ENCODE data around the gene FGF12. TPM values are rescaled to one million over a fixed set of nuclear protein-coding genes. Genes with fewer than 3 reads are reported as not detected.

The FGF12 gene
- total and polyA plus RNA-seq, 4 donors = 34.1 to 113 (median 78.0) TPM

DNA sequence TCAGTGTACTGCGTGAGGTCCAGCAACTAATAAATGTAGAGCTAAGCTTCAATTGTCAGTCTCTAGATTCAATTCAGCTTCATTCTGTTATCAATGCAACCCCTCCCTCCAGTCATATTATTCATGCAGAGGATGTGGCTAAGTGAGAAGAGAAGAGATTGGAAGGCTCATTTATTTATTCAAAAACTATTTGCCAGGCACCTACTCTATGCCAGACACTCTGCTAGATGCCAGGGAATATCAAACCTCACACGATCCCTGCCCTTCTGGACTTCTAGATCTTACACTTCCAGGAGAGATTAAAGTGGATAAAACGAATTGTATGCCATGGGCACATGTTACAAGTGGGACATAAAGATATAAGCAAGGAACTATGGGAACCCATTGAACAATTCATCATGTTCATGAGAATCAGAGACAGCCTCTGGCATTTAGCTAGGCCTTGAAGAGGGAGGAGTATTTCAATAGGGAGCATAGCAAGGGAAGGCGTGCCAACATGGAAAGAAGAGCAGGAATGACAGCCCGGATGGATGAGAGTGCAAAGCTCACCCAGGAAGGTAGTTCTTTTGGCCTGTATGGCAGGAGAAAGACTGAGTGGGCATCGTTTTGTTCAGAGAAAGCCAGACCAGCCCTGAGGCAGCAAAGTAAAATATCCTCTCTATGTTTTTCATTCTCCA, 75.4 kb downstream of the FGF12 start:
- Histone ChIP-seq H3K4me3 (ENCODE audit: low read depth, low read length) (no peak overlapping the region), H3K27ac (ENCODE audit: low read depth, low read length) (no peak overlapping the region), H3K9me3 (ENCODE audit: control insufficient read depth, insufficient read depth, low read length) (no peaks in the 10 kb centered on the region), H3K4me1 (ENCODE audit: control insufficient read depth, insufficient read depth, low read length) (no peaks in the 10 kb centered on the region), H3K36me3 (ENCODE audit: control insufficient read depth, insufficient read depth, low read length) (no peaks in the 10 kb centered on the region), H3K27me3 (ENCODE audit: control insufficient read depth, insufficient read depth, low read length) (no peaks in the 10 kb centered on the region)
- whole genome bisulfite sequencing (ENCODE audit: insufficient coverage) = 78% methylated on average over 1 of the region's 6 CpGs
- DNase-seq (ENCODE audit: low read depth in 4 of 6, low spot score in 6 of 6) = no peak

DNA sequence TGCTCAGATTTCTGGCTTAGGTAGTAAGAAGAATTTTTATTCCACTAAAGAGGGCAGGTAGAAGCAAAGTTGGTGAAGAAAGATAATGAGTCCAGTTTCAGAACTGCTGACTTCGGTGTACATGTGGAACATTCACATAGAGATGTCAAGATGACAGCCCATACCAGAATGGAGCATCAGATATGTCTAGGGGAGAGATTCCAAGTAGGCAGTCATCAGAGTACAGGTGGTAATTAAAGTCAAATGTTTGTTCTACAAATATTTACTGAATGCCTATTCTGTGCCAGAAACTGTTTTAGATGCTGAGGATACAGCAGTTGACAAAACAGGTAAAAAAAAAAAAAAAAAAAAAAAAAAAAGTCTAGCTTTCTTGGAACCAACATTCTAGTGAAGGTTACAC, 81.9 kb downstream of the FGF12 start:
- Histone ChIP-seq H3K9me3 (ENCODE audit: control insufficient read depth, insufficient read depth, low read length) (no peaks in the 10 kb centered on the region), H3K27ac (ENCODE audit: low read depth, low read length) (no peak overlapping the region), H3K4me3 (ENCODE audit: low read depth, low read length) (no peak overlapping the region), H3K36me3 (ENCODE audit: control insufficient read depth, insufficient read depth, low read length) (no peaks in the 10 kb centered on the region), H3K27me3 (ENCODE audit: control insufficient read depth, insufficient read depth, low read length) (no peaks in the 10 kb centered on the region), H3K4me1 (ENCODE audit: control insufficient read depth, insufficient read depth, low read length) (no peaks in the 10 kb centered on the region)
- no peak for DNase-seq (ENCODE audit: low read depth in 4 of 6, low spot score in 6 of 6)
- WGBS (ENCODE audit: insufficient coverage) = 0% methylated on average over 1 of the region's 1 CpG

DNA sequence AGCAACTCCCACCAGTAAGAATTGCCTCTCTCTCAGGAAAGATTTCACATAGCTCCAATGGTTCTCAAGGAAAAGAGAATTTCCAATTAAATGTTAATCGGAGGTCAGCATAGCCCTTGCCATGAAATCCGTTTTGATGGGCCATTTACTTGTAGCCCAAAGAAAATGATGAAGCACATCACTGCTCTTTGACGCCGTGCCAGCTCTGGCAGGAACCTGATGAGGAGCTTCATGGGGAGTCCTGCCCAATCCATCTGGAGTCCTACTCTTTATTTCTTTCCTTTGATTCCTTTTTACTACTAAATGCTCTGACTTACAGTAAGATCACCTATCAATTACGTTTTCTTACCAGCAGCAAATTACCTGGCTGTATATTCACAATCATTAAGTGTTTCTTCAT, 84.7 kb downstream of the FGF12 start:
- 55% methylated on average over 4 of the region's 5 CpGs for WGBS (ENCODE audit: insufficient coverage)

DNA sequence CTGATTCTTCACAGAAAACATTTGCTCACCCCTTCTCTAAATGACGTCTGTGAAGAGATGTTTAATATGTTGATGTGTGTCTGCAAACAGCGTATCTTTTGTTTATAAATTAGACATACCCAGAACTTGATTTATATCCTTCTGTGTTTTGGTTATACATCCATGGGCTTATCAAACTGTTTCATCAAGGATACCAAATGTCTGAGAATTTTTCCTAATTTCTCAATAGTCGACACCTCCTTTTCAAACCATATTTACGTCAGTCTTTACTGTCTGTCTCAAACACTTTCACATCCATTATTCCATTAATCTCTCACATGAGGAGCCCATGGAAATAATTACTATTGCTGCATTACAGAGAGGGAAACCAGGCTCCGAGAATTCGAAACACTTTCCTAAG, 85.4 kb downstream of the FGF12 start:
- Histone ChIP-seq H3K27ac (ENCODE audit: low read depth, low read length) (no peak overlapping the region), H3K36me3 (ENCODE audit: control insufficient read depth, insufficient read depth, low read length) (no peaks in the 10 kb centered on the region), H3K27me3 (ENCODE audit: control insufficient read depth, insufficient read depth, low read length) (no peaks in the 10 kb centered on the region), H3K4me1 (ENCODE audit: control insufficient read depth, insufficient read depth, low read length) (no peaks in the 10 kb centered on the region), H3K4me3 (ENCODE audit: low read depth, low read length) (no peak overlapping the region), H3K9me3 (ENCODE audit: control insufficient read depth, insufficient read depth, low read length) (no peaks in the 10 kb centered on the region)
- 60% methylated on average over 4 of the region's 6 CpGs for WGBS (ENCODE audit: insufficient coverage)
- DNase-seq (ENCODE audit: low read depth in 4 of 6, low spot score in 6 of 6) = no peak

More for the DNA sequence above, 84.7 kb downstream of the FGF12 start:
- H3K27me3 ChIP-seq (ENCODE audit: control insufficient read depth, insufficient read depth, low read length) = no peaks in the 10 kb centered on the region
- peak in 1 of 6 donors; percentile 46 for DNase-seq (ENCODE audit: low read depth in 4 of 6, low spot score in 6 of 6)
- no peaks in the 10 kb centered on the region for H3K9me3 ChIP-seq (ENCODE audit: control insufficient read depth, insufficient read depth, low read length)
- H3K27ac ChIP-seq (ENCODE audit: low read depth, low read length) = no peak overlapping the region
- no peaks in the 10 kb centered on the region for H3K36me3 ChIP-seq (ENCODE audit: control insufficient read depth, insufficient read depth, low read length)
- H3K4me1 ChIP-seq (ENCODE audit: control insufficient read depth, insufficient read depth, low read length) = no peaks in the 10 kb centered on the region
- H3K4me3 ChIP-seq (ENCODE audit: low read depth, low read length) = no peak overlapping the region

DNA sequence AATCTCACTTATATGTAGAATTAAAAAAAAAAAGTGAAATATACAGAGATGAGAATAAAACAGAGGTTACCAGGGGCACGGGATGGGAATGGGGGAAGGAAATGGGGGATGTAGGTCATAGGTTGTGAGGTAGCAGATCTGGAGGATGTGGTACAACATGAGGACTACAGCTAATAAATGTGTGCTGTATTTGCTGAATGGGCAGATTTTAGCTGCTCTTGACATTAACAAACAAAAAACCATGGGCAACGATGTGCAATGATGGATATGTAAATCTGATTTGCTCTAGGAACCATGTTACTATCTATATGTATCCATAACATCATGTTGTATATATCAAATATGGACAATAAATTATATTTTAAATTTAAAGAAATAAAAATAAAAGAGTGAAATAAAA, 87.4 kb downstream of the FGF12 start:
- 89% methylated on average over 1 of the region's 2 CpGs for whole genome bisulfite sequencing (ENCODE audit: insufficient coverage)
- no peaks in the 10 kb centered on the region for H3K9me3 ChIP-seq (ENCODE audit: control insufficient read depth, insufficient read depth, low read length)
- no peaks in the 10 kb centered on the region for H3K27me3 ChIP-seq (ENCODE audit: control insufficient read depth, insufficient read depth, low read length)
- no peak for DNase-seq (ENCODE audit: low read depth in 4 of 6, low spot score in 6 of 6)
- H3K36me3 ChIP-seq (ENCODE audit: control insufficient read depth, insufficient read depth, low read length) = no peaks in the 10 kb centered on the region
- no peak overlapping the region for H3K4me3 ChIP-seq (ENCODE audit: low read depth, low read length)
- no peak overlapping the region for H3K27ac ChIP-seq (ENCODE audit: low read depth, low read length)
- no peaks in the 10 kb centered on the region for H3K4me1 ChIP-seq (ENCODE audit: control insufficient read depth, insufficient read depth, low read length)

DNA sequence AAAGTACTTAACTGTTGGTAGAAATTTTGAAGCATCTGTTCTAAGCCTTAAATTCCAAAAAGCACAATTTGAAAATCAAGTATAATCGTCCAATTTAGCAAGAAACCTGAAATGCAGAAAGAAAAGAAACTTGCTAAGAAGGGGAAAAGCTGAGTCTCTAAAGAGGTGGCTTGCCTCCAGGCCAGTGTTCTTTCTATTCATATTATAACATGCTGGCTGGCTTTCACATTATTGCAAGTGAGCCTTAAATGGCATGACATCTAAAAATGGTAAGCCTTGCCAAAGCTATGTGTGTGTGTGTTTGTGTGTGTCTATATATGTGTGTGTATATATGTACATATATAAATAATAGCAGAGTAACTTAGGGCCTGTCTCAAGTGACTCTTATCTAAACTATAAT, 89.5 kb downstream of the FGF12 start:
- no peak overlapping the region for H3K27ac ChIP-seq (ENCODE audit: low read depth, low read length)
- H3K27me3 ChIP-seq (ENCODE audit: control insufficient read depth, insufficient read depth, low read length) = no peaks in the 10 kb centered on the region
- WGBS (ENCODE audit: insufficient coverage) = no CpG with 5 or more reads among the region's 1 CpG
- no peak overlapping the region for H3K4me3 ChIP-seq (ENCODE audit: low read depth, low read length)
- H3K36me3 ChIP-seq (ENCODE audit: control insufficient read depth, insufficient read depth, low read length) = no peaks in the 10 kb centered on the region
- peak in 1 of 6 donors; percentile 28 for DNase-seq (ENCODE audit: low read depth in 4 of 6, low spot score in 6 of 6)
- H3K9me3 ChIP-seq (ENCODE audit: control insufficient read depth, insufficient read depth, low read length) = no peaks in the 10 kb centered on the region
- H3K4me1 ChIP-seq (ENCODE audit: control insufficient read depth, insufficient read depth, low read length) = no peaks in the 10 kb centered on the region

DNA sequence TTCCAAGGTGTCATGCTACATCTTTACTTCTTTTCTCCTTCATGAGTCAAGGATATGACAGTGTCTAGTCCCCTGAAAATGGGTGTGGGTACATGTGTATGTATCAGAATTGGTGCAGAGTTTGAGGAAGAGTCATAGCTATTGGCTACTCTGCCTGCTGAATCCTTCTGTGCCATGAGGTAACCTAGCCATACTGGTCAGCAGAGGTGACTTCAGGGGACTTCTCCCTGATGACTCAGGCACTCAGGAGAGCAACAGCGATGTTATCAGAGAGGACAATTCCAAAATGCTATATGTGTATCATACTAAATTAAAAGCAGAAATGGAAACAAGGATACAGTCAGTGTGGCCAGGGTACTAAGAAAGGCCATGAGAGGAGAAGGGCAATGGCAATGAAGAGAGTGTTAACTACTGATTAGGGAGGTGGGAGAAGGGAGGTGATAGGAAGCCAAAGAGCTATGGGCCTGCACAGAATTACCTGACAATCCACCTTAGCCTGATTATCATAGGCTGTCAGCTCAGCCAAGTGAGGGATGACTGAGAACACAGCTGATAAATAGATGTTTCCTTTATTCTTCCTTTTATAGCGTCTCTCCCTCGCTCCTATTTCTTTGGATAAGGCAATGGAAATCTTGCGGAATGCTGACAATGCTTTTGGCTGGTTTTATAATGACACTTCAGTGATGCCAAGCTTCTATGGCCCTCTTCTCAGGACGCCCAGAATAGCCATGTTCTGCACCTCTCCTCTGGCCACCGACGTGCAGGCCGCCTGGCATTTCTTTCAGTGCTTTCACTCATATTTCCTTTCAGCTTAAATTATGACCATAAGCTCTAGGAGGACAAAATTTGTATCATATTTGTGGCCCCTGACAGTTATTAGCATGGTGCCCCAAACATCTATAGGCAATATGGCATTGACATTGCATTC, 90.6 kb downstream of the FGF12 start:
- no peak overlapping the region for H3K27ac ChIP-seq (ENCODE audit: low read depth, low read length)
- no peaks in the 10 kb centered on the region for H3K36me3 ChIP-seq (ENCODE audit: control insufficient read depth, insufficient read depth, low read length)
- H3K4me1 ChIP-seq (ENCODE audit: control insufficient read depth, insufficient read depth, low read length) = no peaks in the 10 kb centered on the region
- H3K9me3 ChIP-seq (ENCODE audit: control insufficient read depth, insufficient read depth, low read length) = no peaks in the 10 kb centered on the region
- H3K4me3 ChIP-seq (ENCODE audit: low read depth, low read length) = no peak overlapping the region
- 89% methylated on average over 7 of the region's 8 CpGs for WGBS (ENCODE audit: insufficient coverage)
- no peak for DNase-seq (ENCODE audit: low read depth in 4 of 6, low spot score in 6 of 6)
- H3K27me3 ChIP-seq (ENCODE audit: control insufficient read depth, insufficient read depth, low read length) = no peaks in the 10 kb centered on the region

DNA sequence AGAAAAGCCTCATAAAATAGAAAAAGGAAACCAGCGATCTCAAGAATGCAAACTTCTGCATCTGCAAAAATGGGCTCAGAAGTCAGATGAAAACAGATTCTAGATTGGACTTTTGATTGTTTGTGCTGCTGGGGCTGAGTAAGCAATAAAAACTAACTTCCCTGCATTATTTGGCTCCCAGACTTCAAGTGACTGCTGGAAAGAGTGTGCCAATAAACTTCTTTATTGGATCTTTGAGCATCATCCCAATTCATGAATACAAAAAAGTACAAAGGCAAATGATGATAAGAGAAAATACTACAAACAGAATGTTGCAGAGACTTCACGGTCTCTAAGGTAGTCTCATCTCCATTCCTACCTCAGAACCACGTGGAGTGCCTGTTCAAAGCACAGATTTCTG, 97.9 kb downstream of the FGF12 start:
- Histone ChIP-seq H3K27me3 (ENCODE audit: control insufficient read depth, insufficient read depth, low read length) (no peaks in the 10 kb centered on the region), H3K27ac (ENCODE audit: low read depth, low read length) (no peak overlapping the region), H3K36me3 (ENCODE audit: control insufficient read depth, insufficient read depth, low read length) (no peaks in the 10 kb centered on the region), H3K4me1 (ENCODE audit: control insufficient read depth, insufficient read depth, low read length) (no peaks in the 10 kb centered on the region), H3K9me3 (ENCODE audit: control insufficient read depth, insufficient read depth, low read length) (no peaks in the 10 kb centered on the region), H3K4me3 (ENCODE audit: low read depth, low read length) (no peak overlapping the region)
- DNase-seq (ENCODE audit: low read depth in 4 of 6, low spot score in 6 of 6) = no peak
- 73% methylated on average over 2 of the region's 3 CpGs for WGBS (ENCODE audit: insufficient coverage)

DNA sequence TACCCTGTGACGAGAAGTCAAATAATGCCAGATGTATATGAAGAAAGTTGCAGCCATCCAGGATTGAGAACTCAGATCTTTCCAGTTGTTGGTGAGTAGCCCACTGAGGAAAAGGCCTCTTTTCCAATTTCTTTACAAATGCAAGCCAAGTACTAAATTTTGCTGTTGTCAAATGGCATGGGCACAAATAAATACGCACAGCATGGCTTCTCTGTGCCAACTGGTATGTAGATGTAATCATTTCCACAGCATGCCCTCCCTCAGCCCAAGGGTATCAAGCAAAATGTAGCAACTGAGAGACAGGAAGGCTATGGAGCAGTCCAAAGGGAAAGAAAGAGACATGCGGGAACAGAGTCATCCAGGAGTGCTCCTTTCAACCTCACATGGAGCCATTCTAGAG, 105.4 kb downstream of the FGF12 start:
- Histone ChIP-seq H3K9me3 (ENCODE audit: control insufficient read depth, insufficient read depth, low read length) (no peaks in the 10 kb centered on the region), H3K27me3 (ENCODE audit: control insufficient read depth, insufficient read depth, low read length) (no peaks in the 10 kb centered on the region), H3K4me1 (ENCODE audit: control insufficient read depth, insufficient read depth, low read length) (no peaks in the 10 kb centered on the region), H3K4me3 (ENCODE audit: low read depth, low read length) (no peak overlapping the region), H3K36me3 (ENCODE audit: control insufficient read depth, insufficient read depth, low read length) (no peaks in the 10 kb centered on the region), H3K27ac (ENCODE audit: low read depth, low read length) (no peak overlapping the region)
- DNase-seq (ENCODE audit: low read depth in 4 of 6, low spot score in 6 of 6) = peak in 1 of 6 donors; percentile 30
- WGBS (ENCODE audit: insufficient coverage) = no CpG with 5 or more reads among the region's 3 CpGs

DNA sequence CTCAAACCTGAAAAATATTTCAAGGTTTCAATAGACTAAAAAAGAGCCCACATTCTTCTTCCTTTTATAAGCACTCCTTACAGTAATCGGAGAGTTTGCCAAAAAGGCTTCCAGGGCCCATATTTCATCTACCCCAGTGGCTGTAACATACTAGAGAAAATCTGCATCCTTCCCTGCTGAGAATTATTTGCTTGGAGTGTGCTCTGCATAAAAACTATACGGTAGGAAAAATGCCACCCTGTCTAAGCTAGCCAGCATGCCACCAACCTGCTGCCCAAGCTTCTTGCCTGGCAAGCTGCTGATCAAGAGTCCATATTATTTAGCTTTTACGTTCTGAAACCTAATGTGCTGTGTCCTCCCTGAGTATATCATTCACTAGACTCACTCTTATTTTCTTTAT, 107.1 kb downstream of the FGF12 start:
- WGBS (ENCODE audit: insufficient coverage) = 20% methylated on average over 1 of the region's 3 CpGs

More for the DNA sequence above, 107.1 kb downstream of the FGF12 start:
- Histone ChIP-seq H3K36me3 (ENCODE audit: control insufficient read depth, insufficient read depth, low read length) (no peaks in the 10 kb centered on the region), H3K9me3 (ENCODE audit: control insufficient read depth, insufficient read depth, low read length) (no peaks in the 10 kb centered on the region), H3K4me3 (ENCODE audit: low read depth, low read length) (no peak overlapping the region), H3K27ac (ENCODE audit: low read depth, low read length) (no peak overlapping the region), H3K4me1 (ENCODE audit: control insufficient read depth, insufficient read depth, low read length) (no peaks in the 10 kb centered on the region), H3K27me3 (ENCODE audit: control insufficient read depth, insufficient read depth, low read length) (no peaks in the 10 kb centered on the region)
- peak in 2 of 6 donors; percentile 36 to 54 for DNase-seq (ENCODE audit: low read depth in 4 of 6, low spot score in 6 of 6)
